Measurements from ENCODE around the gene XRCC4. TPM values are rescaled to one million over a fixed set of nuclear protein-coding genes. Genes with fewer than 3 reads are reported as not detected.

Gene XRCC4
- total RNA-seq, 1 donor from 2014 or later: 45.6 TPM

GRCh38 chr5:83069096-83069799 is 8.1 kb upstream of the XRCC4 start:
- H3K4me1 Mint-ChIP-seq: peaks cover 8% of the 10 kb centered on the region

GRCh38 chr5:83071286-83072051 is 5.9 kb upstream of the XRCC4 start:
- Histone ChIP-seq H3K27me3 (no peaks in the 10 kb centered on the region), H4K20me1 (ENCODE audit: low read depth) (peaks cover 53% of the 10 kb centered on the region), H3K4me3 (no peak overlapping the region), H3K27ac (no peak overlapping the region), H3K9ac (no peak overlapping the region), H3F3A (ENCODE audit: low read depth) (no peaks in the 10 kb centered on the region), H3K4me1 (peaks cover 20% of the 10 kb centered on the region), H3K4me2 (no peak overlapping the region), H2AFZ (replicated peaks) (no peak overlapping the region), H3K9me3 (ENCODE audit: low read depth) (no peaks in the 10 kb centered on the region), H3K36me3 (peaks cover 4% of the 10 kb centered on the region), H3K79me2 (ENCODE audit: low read depth) (peaks cover 100% of the 10 kb centered on the region)
- Mint-ChIP-seq H3K27me3 (ENCODE audit: insufficient read depth, low read depth) (no peaks in the 10 kb centered on the region), H3K4me1 (peaks cover 17% of the 10 kb centered on the region), H3K27ac (no peak overlapping the region), H3K36me3 (peaks cover 27% of the 10 kb centered on the region), H3K4me3 (no peak overlapping the region), H3K9me3 (no peaks in the 10 kb centered on the region)
- no peak for DNase-seq (ENCODE audit: low spot score)
- TF ChIP-seq EZH2 (IDR thresholded peaks at IDR 0.05): no peak
- TF ChIP-seq EZH2phosphoT487 (IDR thresholded peaks at IDR 0.05): no peak
- TF ChIP-seq CTCF (IDR thresholded peaks at IDR 0.05): no peak

More at GRCh38 chr5:83069096-83069799, 8.1 kb upstream of the XRCC4 start:
- H2AFZ ChIP-seq (replicated peaks): no peak overlapping the region
- H3K9me3 ChIP-seq (ENCODE audit: low read depth): no peaks in the 10 kb centered on the region
- no peak overlapping the region for H3K4me3 ChIP-seq
- no peak overlapping the region for H3K27ac ChIP-seq
- peaks cover 5% of the 10 kb centered on the region for H3K36me3 ChIP-seq
- H3K4me3 Mint-ChIP-seq: no peak overlapping the region
- H3K4me1 ChIP-seq: peaks cover 22% of the 10 kb centered on the region
- peaks cover 40% of the 10 kb centered on the region for H4K20me1 ChIP-seq (ENCODE audit: low read depth)
- H3K79me2 ChIP-seq (ENCODE audit: low read depth): peaks cover 100% of the 10 kb centered on the region
- no peak overlapping the region for H3K4me2 ChIP-seq
- H3K9ac ChIP-seq: no peak overlapping the region
- H3K27me3 Mint-ChIP-seq (ENCODE audit: insufficient read depth, low read depth): no peaks in the 10 kb centered on the region
- TF ChIP-seq EZH2 (IDR thresholded peaks at IDR 0.05) (no peak), CTCF (IDR thresholded peaks at IDR 0.05) (no peak), EZH2phosphoT487 (IDR thresholded peaks at IDR 0.05) (no peak)
- DNase-seq (ENCODE audit: low spot score): no peak
- no peaks in the 10 kb centered on the region for H3K27me3 ChIP-seq
- no peaks in the 10 kb centered on the region for H3K9me3 Mint-ChIP-seq
- no peak overlapping the region for H3K27ac Mint-ChIP-seq
- no peaks in the 10 kb centered on the region for H3F3A ChIP-seq (ENCODE audit: low read depth)
- H3K36me3 Mint-ChIP-seq: peaks cover 30% of the 10 kb centered on the region

GRCh38 chr5:83072966-83073365 is 4.4 kb upstream of the XRCC4 start:
- H3K27ac ChIP-seq: no peak overlapping the region
- peaks cover 5% of the 10 kb centered on the region for H3F3A ChIP-seq (ENCODE audit: low read depth)
- Mint-ChIP-seq H3K4me3 (no peak overlapping the region), H3K9me3 (no peaks in the 10 kb centered on the region), H3K36me3 (peaks cover 25% of the 10 kb centered on the region), H3K4me1 (peaks cover 14% of the 10 kb centered on the region), H3K27ac (no peak overlapping the region), H3K27me3 (ENCODE audit: insufficient read depth, low read depth) (no peaks in the 10 kb centered on the region)
- H4K20me1 ChIP-seq (ENCODE audit: low read depth): peaks cover 51% of the 10 kb centered on the region
- peaks cover 7% of the 10 kb centered on the region for H3K4me1 ChIP-seq
- no peak overlapping the region for H3K4me3 ChIP-seq
- no peak for TF ChIP-seq CTCF (IDR thresholded peaks at IDR 0.05)
- no peak for TF ChIP-seq EZH2phosphoT487 (IDR thresholded peaks at IDR 0.05)
- no peak for TF ChIP-seq EZH2 (IDR thresholded peaks at IDR 0.05)
- no peak overlapping the region for H3K9ac ChIP-seq
- H3K79me2 ChIP-seq (ENCODE audit: low read depth): peaks cover 97% of the 10 kb centered on the region
- H3K27me3 ChIP-seq: no peaks in the 10 kb centered on the region
- DNase-seq (ENCODE audit: low spot score): no peak
- no peaks in the 10 kb centered on the region for H3K9me3 ChIP-seq (ENCODE audit: low read depth)
- no peak overlapping the region for H3K4me2 ChIP-seq
- peaks cover 4% of the 10 kb centered on the region for H3K36me3 ChIP-seq
- no peak overlapping the region for H2AFZ ChIP-seq (replicated peaks)

All from neural progenitor cell (in vitro differentiated cells).